Kidney (tissue), 14 donors: ENCODE data around the gene ASTL. TPM values are rescaled to one million over a fixed set of nuclear protein-coding genes. Genes with fewer than 3 reads are reported as not detected.

Source experiments
- DNase-seq, 5 donors: peaks; one replicate each; pipeline ENCODE4 v3.0.0-alpha.2; 2013 to 2020
- FAIRE-seq: peaks from 2 replicates; lab custom pipeline; 2012; peaks lifted over from hg19 to GRCh38; lab: Jason Lieb, UNC
- H3K27ac ChIP-seq, 2 donors: one replicate each; pipeline ENCODE4 v1.7.0; 2013; ENCODE audit warnings: low read depth in 2 of 2, low read length in 2 of 2, inconsistent platforms in 1 of 2
- H3K27me3 ChIP-seq: one replicate; pipeline ENCODE4 v1.7.1; 2013; ENCODE audit warnings: low read length, inconsistent platforms; ENCODE audit not compliant: control insufficient read depth, insufficient read depth
- H3K36me3 ChIP-seq, 3 donors: one replicate each; pipeline versions ENCODE4 v1.7.0 to v1.7.1; 2013; ENCODE audit warnings: low read length in 3 of 3, control low read depth in 1 of 3, inconsistent platforms in 1 of 3; ENCODE audit not compliant: insufficient read depth in 3 of 3, control insufficient read depth in 2 of 3
- H3K4me1 ChIP-seq, 3 donors: one replicate each; pipeline versions ENCODE4 v1.7.0 to v1.7.1; 2013; ENCODE audit warnings: low read length in 3 of 3, inconsistent platforms in 1 of 3, low read depth in 1 of 3; ENCODE audit not compliant: control insufficient read depth in 2 of 3, insufficient read depth in 2 of 3
- H3K4me3 ChIP-seq, 3 donors: one replicate each; pipeline versions ENCODE4 v1.7.0 to v1.8.1; 2013; ENCODE audit warnings: low read length in 3 of 3, control low read depth in 1 of 3, inconsistent platforms in 1 of 3
- H3K9ac ChIP-seq, 3 donors: one replicate each; pipeline versions ENCODE4 v1.7.0 to v1.7.1; 2013; ENCODE audit warnings: low read length in 3 of 3, control low read depth in 1 of 3, inconsistent platforms in 1 of 3
- H3K9me3 ChIP-seq, 3 donors: one replicate each; pipeline versions ENCODE4 v1.7.0 to v1.7.1; 2013; ENCODE audit warnings: low read length in 3 of 3, control low read depth in 1 of 3, inconsistent platforms in 1 of 3; ENCODE audit not compliant: control insufficient read depth in 2 of 3, insufficient read depth in 1 of 3
- intact Hi-C: fragments of 100-400 bp; cut with DNase I; formaldehyde crosslinking; loops from one replicate; pipeline ENCODE4 v1.11.1; 2022
- polyA plus RNA-seq: library from polyadenylated mRNA; stranded (reverse); fragments of 350-450 nt; fragmentation: Illumina TruSeq; extraction: RNeasy Lipid Tissue Mini Kit (QIAGEN cat#74804); gene quantifications from one replicate; pipeline ENCODE4 v1.2.3, GENCODE V29; 2014; ENCODE audit warnings: low read depth, low replicate concordance; ENCODE audit not compliant: insufficient read depth
- total RNA-seq: library from RNA; stranded (reverse); fragmentation: NEBNext Ultra II Directional; extraction: Animal tissue kit (Norgen Biotek cat#: 25700); gene quantifications from one replicate; pipeline ENCODE4 v1.2.1, GENCODE V29; 2021
- TF ChIP-seq, protein P1 (sequence below): IDR thresholded peaks from 3 replicates; pipeline ENCODE4 v1.5.1; 2012; ENCODE audit warnings: mild to moderate bottlenecking, moderate library complexity, borderline replicate concordance; ENCODE audit not compliant: insufficient read depth; ENCODE audit errors: extremely low read depth
- donor health status: control.
- donor health status: control.
- donor health status: control.
- donor health status: control.
- donor health status: control.
- donor health status: DM: yes; HTN: yes; CAD: no.
- donor health status: Normal renal cell carcinoma (clear cell type).

The ASTL gene
- total and polyA plus RNA-seq, 2 donors from 2014 or later, result not detected

DNA sequence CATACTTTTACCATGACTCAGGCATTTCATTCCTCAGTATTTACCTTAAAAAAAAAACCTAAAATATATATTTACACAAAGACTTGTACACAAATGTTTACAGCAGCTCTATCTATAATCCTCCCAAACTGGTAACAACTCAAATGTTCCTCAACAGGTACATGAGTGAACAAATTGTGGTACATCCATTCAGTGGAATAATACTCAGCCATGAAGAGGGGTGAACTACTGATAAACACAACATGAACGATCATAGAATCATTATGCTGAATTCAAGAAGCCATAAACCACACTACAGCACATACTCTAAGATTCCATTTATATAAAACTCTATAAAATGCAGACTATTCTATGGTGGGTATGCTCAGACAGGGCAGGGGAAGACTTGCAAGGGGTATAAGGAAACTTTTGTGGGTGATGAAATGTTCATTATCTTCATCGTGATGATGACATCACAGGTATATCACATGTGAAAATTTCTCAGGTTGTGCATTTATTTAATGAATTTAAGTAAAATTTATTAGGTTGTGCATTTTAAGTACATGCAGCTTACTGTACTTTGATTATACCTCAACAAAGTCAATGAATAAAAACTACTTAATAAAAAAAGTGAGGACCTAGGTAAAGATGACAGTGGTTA, 31.7 kb upstream of the ASTL start:
- Histone ChIP-seq H3K36me3 (no peaks in the 10 kb centered on the region), H3K9me3 (no peaks in the 10 kb centered on the region), H3K27me3 (no peaks in the 10 kb centered on the region), H3K27ac (no peak overlapping the region), H3K9ac (no peak overlapping the region), H3K4me3 (no peak overlapping the region), H3K4me1 (no peaks in the 10 kb centered on the region)
- TF ChIP-seq, protein P1, sequence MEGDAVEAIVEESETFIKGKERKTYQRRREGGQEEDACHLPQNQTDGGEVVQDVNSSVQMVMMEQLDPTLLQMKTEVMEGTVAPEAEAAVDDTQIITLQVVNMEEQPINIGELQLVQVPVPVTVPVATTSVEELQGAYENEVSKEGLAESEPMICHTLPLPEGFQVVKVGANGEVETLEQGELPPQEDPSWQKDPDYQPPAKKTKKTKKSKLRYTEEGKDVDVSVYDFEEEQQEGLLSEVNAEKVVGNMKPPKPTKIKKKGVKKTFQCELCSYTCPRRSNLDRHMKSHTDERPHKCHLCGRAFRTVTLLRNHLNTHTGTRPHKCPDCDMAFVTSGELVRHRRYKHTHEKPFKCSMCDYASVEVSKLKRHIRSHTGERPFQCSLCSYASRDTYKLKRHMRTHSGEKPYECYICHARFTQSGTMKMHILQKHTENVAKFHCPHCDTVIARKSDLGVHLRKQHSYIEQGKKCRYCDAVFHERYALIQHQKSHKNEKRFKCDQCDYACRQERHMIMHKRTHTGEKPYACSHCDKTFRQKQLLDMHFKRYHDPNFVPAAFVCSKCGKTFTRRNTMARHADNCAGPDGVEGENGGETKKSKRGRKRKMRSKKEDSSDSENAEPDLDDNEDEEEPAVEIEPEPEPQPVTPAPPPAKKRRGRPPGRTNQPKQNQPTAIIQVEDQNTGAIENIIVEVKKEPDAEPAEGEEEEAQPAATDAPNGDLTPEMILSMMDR, result no peak
- intact Hi-C loops, result no loop called here
- FAIRE-seq (no peak), DNase-seq (no peak)

DNA sequence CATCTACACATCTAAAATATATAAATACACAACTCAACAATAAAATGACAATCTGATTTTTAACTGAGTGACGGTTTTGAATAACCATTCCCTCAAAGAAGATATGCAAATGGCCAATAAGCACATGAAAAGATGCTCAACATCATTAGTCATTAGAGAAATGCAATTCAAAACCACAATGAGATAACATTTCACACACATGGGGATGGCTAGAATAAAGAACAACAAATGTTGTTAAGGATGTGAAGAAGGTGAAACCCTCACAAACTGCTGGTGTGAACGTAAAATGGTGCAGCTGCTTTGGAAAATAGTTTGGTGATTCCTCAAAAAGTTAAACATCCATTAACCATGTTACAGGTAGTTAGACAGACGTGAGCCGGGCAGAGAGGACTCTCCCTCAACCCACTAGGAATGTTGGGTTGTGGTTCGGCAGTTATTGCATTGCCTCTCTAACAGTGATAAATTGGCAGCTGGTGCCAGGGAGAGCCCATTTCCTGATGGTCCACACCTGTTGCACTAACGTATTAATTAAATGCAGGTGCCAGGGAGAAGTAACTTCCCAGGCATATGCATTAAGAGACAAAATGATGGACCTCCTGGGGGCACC, 29.2 kb upstream of the ASTL start:
- Histone ChIP-seq H3K4me3 (no peak overlapping the region), H3K36me3 (no peaks in the 10 kb centered on the region), H3K9me3 (no peaks in the 10 kb centered on the region), H3K4me1 (no peaks in the 10 kb centered on the region), H3K9ac (no peak overlapping the region), H3K27ac (no peak overlapping the region), H3K27me3 (no peaks in the 10 kb centered on the region)
- intact Hi-C loops, result no loop called here
- TF ChIP-seq, protein P1, result no peak
- no peak for DNase-seq
- no peak for FAIRE-seq

DNA sequence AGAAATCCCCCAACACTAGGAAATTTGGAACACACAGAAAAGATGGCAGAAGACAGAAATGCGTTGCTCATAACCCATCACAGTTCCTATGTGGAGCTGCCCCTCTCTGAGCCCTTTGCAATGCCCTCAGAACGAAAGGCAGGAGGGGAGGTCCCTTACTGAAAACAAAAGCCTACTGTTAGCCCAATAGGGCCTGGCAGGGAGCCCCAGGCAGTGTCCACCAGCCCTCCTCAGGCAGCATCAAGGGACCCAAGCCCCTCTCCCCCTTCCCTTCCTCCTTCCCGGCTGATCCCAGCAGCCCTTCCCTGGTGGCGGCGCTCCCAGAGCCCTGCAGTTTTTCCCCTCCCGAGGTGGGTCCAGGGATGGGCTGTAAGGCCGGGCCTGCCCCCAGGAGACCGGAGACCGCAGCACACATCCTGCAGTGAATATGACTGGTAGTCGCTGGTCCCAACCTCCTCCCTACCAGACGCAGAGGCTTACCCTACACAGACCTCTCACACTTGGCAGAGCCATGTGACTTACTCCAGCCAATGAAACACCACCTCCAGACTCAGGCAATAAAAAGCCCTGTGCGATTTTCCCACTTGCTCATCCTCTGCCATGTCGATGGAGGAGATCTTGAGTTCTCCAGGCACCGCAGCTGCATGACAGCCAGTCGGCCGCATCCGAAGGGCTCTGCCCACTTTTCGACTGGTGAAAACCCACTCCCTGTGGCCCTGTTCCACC, 26.3 kb upstream of the ASTL start:
- TF ChIP-seq, protein P1, result no peak
- intact Hi-C loops, result no loop called here
- H3K9ac ChIP-seq, result no peak overlapping the region
- H3K9me3 ChIP-seq, result no peaks in the 10 kb centered on the region
- H3K36me3 ChIP-seq, result no peaks in the 10 kb centered on the region
- no peak overlapping the region for H3K4me3 ChIP-seq
- H3K4me1 ChIP-seq, result no peaks in the 10 kb centered on the region
- no peak overlapping the region for H3K27ac ChIP-seq
- DNase-seq (no peak), FAIRE-seq (no peak)
- H3K27me3 ChIP-seq, result no peaks in the 10 kb centered on the region
